AML-193 (cell line): ENCODE data around the gene SLFN14.
"Not testable (repeated sequence)": the region's sequence is repeated elsewhere in the genome, so short reads cannot be mapped to it uniquely, and the experiment has no call there.

Experiments used
- DNase-seq, 2 experiments: peaks; one replicate each; lab custom pipeline; 2025; lab: John Stamatoyannopoulos, UW

Gene SLFN14

GRCh38 chr17:35560703-35561102 lies at the start of gene SLFN14:
TSS of gene SLFN14 (minus strand) at chr17:35560819. CDS start at chr17:35558062, 2,757 bp downstream.
- no peak for DNase-seq

GRCh38 chr17:35609831-35610230 lies 49.2 kb upstream of the SLFN14 start:
- DNase-seq: no peak

GRCh38 chr17:35607239-35607847 lies 46.7 kb upstream of the SLFN14 start:
- no peak for DNase-seq

GRCh38 chr17:35605678-35606077 lies 45.1 kb upstream of the SLFN14 start:
- no peak for DNase-seq

- no peak for DNase-seq
These were observed 43.1 kb upstream of the SLFN14 start for GRCh38 chr17:35603674-35604073.

GRCh38 chr17:35597604-35598003 lies 37.0 kb upstream of the SLFN14 start:
- DNase-seq: no peak

GRCh38 chr17:35596530-35597233 lies 36.1 kb upstream of the SLFN14 start:
- no peak for DNase-seq

GRCh38 chr17:35596072-35596471 lies 35.5 kb upstream of the SLFN14 start:
- DNase-seq: no peak

- peak; percentile 25 to 44 for DNase-seq
These were observed 27.7 kb upstream of the SLFN14 start for GRCh38 chr17:35588196-35588920.

GRCh38 chr17:35587074-35587961 lies 26.7 kb upstream of the SLFN14 start, which contains the start of gene AP2B1:
TSS of gene AP2B1 (plus strand) at chr17:35587322. CDS start at chr17:35594031, 6,709 bp downstream.
- peak; percentile 95 for DNase-seq

- DNase-seq: no peak
These were observed 26.0 kb upstream of the SLFN14 start for GRCh38 chr17:35586569-35587073.

GRCh38 chr17:35584061-35584460 lies 23.4 kb upstream of the SLFN14 start:
- peak in 1 of 2 experiments; percentile 40 for DNase-seq

- DNase-seq: no peak
These were observed 18.4 kb upstream of the SLFN14 start for GRCh38 chr17:35578929-35579432.

- peak; percentile 92 for DNase-seq
These were observed 17.7 kb upstream of the SLFN14 start, which contains the start of gene PEX12 for GRCh38 chr17:35578197-35578928. TSS of gene PEX12 (minus strand) at chr17:35578571. CDS start at chr17:35578021, 550 bp downstream.

GRCh38 chr17:35577830-35578196 lies 17.2 kb upstream of the SLFN14 start:
- no peak for DNase-seq

GRCh38 chr17:35575759-35576158 lies 15.1 kb upstream of the SLFN14 start:
- DNase-seq: no peak

GRCh38 chr17:35569405-35569804 lies 8.8 kb upstream of the SLFN14 start:
- no peak for DNase-seq

GRCh38 chr17:35568561-35568960 lies 7.9 kb upstream of the SLFN14 start:
- no peak for DNase-seq

- DNase-seq: no peak
These were observed 6.3 kb upstream of the SLFN14 start for GRCh38 chr17:35566968-35567367.

GRCh38 chr17:35563181-35563580 lies 2.6 kb upstream of the SLFN14 start:
- not testable (repeated sequence) for DNase-seq
